ENCODE measurements around the gene CCDC18.

The CCDC18 gene

GRCh38 chr1:93301131-93301530 is 120.6 kb downstream of the CCDC18 start:
- no peak for TF ChIP-seq CTCF (conservative IDR thresholded peaks at IDR 0.05; ENCODE audit: control insufficient read depth, insufficient read depth, low read depth, low read length)
- no peak overlapping the region for H3K4me3 ChIP-seq (ENCODE audit: control insufficient read depth, low read depth, low read length)
- no peak for DNase-seq (ENCODE audit: low read depth)

GRCh38 chr1:93302078-93302477 is 121.6 kb downstream of the CCDC18 start:
- H3K4me3 ChIP-seq (ENCODE audit: control insufficient read depth, low read depth, low read length) = no peak overlapping the region
- TF ChIP-seq CTCF (conservative IDR thresholded peaks at IDR 0.05; ENCODE audit: control insufficient read depth, insufficient read depth, low read depth, low read length) = no peak
- DNase-seq (ENCODE audit: low read depth) = no peak

- peak; percentile 78 for DNase-seq (ENCODE audit: low read depth)
- TF ChIP-seq CTCF (conservative IDR thresholded peaks at IDR 0.05; ENCODE audit: control insufficient read depth, insufficient read depth, low read depth, low read length) = peak; percentile 94
- H3K4me3 ChIP-seq (ENCODE audit: control insufficient read depth, low read depth, low read length) = no peak overlapping the region
Observed at GRCh38 chr1:93304716-93305138, 124.2 kb downstream of the CCDC18 start.

- DNase-seq (ENCODE audit: low read depth) = no peak
- no peak for TF ChIP-seq CTCF (conservative IDR thresholded peaks at IDR 0.05; ENCODE audit: control insufficient read depth, insufficient read depth, low read depth, low read length)
Observed at GRCh38 chr1:93306920-93307319, 126.4 kb downstream of the CCDC18 start.

GRCh38 chr1:93313026-93313425 is 132.5 kb downstream of the CCDC18 start:
- no peak overlapping the region for H3K4me3 ChIP-seq (ENCODE audit: control insufficient read depth, low read depth, low read length)
- no peak for TF ChIP-seq CTCF (conservative IDR thresholded peaks at IDR 0.05; ENCODE audit: control insufficient read depth, insufficient read depth, low read depth, low read length)
- peak; percentile 7 for DNase-seq (ENCODE audit: low read depth)

More at GRCh38 chr1:93306920-93307319, 126.4 kb downstream of the CCDC18 start:
- no peak overlapping the region for H3K4me3 ChIP-seq (ENCODE audit: control insufficient read depth, low read depth, low read length)

- no peak overlapping the region for H3K4me3 ChIP-seq (ENCODE audit: control insufficient read depth, low read depth, low read length)
- TF ChIP-seq CTCF (conservative IDR thresholded peaks at IDR 0.05; ENCODE audit: control insufficient read depth, insufficient read depth, low read depth, low read length) = no peak
- DNase-seq (ENCODE audit: low read depth) = no peak
Observed at GRCh38 chr1:93317207-93317606, 136.7 kb downstream of the CCDC18 start.

GRCh38 chr1:93317943-93318342 is 137.4 kb downstream of the CCDC18 start:
- H3K4me3 ChIP-seq (ENCODE audit: control insufficient read depth, low read depth, low read length) = no peak overlapping the region
- no peak for TF ChIP-seq CTCF (conservative IDR thresholded peaks at IDR 0.05; ENCODE audit: control insufficient read depth, insufficient read depth, low read depth, low read length)
- DNase-seq (ENCODE audit: low read depth) = no peak

Measured in fibroblast of mammary gland (primary cell).